Neural cell (in vitro differentiated cells): ENCODE results near the gene MGAT5.

ENCODE experiments used
- EZH2 ChIP-seq: fragments of 200-600, 300-800 bp; shearing (Covaris generic), sonication (generic); IDR thresholded peaks from 2 replicates; pipeline ENCODE4 v1.6.1; 2014; ENCODE audit warnings: antibody characterized with exemption, low read length, borderline replicate concordance, mild to moderate bottlenecking; ENCODE audit not compliant: insufficient read depth, poor library complexity, severe bottlenecking
- MXI1 ChIP-seq: fragments of 450-650 bp; conservative IDR thresholded peaks from 2 replicates; pipeline ENCODE4 v1.6.1; 2014; ENCODE audit warnings: antibody characterized with exemption, mild to moderate bottlenecking; ENCODE audit not compliant: poor library complexity, severe bottlenecking
- RAD21 ChIP-seq: fragments of 450-650 bp; conservative IDR thresholded peaks from 2 replicates; pipeline ENCODE4 v1.6.1; 2014; ENCODE audit warnings: antibody characterized with exemption, mild to moderate bottlenecking, moderate library complexity
- TF ChIP-seq, protein P1 (sequence below): fragments of 450-650 bp; IDR thresholded peaks from 2 replicates; pipeline ENCODE4 v1.5.1; 2014; ENCODE audit warnings: antibody characterized with exemption, mild to moderate bottlenecking, moderate library complexity; ENCODE audit not compliant: poor library complexity, severe bottlenecking
- TF ChIP-seq, protein P2 (sequence below): IDR thresholded peaks from 2 replicates; pipeline ENCODE4 v1.6.1; 2012; ENCODE audit warnings: borderline replicate concordance

DNA sequence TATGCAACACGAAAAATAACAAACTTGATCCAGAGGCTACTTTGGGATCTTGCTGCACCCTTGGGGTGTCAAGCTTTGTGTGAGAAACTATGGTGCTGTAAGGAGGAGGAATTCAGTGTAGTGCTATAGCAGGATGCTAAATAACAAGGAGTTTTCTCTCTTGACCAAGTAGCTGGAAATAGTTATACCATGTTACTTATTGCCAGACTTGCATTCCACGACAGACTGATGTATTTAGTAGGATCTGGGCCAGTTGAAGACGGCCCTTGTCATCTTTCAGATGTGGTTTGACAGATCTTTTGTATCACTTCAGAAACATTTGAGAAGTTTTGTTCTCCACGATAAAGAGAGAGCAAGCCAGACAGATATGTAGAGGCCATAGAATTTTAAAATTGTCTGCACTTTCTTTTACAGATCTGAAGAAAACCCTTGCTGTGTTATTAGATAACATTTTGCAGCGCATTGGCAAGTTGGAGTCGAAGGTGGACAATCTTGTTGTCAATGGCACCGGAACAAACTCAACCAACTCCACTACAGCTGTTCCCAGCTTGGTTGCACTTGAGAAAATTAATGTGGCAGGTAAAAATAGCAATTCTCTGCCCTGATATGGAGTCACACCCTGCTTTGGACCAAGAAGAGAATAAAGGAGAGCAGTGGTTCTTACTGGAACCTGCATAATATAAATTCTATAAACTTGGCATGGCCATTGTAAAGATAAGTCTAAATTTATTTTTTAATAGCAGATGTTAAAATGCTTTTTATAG, 16.3 kb downstream of the MGAT5 start:
- TF ChIP-seq, protein P1, sequence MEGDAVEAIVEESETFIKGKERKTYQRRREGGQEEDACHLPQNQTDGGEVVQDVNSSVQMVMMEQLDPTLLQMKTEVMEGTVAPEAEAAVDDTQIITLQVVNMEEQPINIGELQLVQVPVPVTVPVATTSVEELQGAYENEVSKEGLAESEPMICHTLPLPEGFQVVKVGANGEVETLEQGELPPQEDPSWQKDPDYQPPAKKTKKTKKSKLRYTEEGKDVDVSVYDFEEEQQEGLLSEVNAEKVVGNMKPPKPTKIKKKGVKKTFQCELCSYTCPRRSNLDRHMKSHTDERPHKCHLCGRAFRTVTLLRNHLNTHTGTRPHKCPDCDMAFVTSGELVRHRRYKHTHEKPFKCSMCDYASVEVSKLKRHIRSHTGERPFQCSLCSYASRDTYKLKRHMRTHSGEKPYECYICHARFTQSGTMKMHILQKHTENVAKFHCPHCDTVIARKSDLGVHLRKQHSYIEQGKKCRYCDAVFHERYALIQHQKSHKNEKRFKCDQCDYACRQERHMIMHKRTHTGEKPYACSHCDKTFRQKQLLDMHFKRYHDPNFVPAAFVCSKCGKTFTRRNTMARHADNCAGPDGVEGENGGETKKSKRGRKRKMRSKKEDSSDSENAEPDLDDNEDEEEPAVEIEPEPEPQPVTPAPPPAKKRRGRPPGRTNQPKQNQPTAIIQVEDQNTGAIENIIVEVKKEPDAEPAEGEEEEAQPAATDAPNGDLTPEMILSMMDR: no peak
- TF ChIP-seq EZH2 (no peak), MXI1 (no peak), RAD21 (no peak)
- TF ChIP-seq, protein P2, sequence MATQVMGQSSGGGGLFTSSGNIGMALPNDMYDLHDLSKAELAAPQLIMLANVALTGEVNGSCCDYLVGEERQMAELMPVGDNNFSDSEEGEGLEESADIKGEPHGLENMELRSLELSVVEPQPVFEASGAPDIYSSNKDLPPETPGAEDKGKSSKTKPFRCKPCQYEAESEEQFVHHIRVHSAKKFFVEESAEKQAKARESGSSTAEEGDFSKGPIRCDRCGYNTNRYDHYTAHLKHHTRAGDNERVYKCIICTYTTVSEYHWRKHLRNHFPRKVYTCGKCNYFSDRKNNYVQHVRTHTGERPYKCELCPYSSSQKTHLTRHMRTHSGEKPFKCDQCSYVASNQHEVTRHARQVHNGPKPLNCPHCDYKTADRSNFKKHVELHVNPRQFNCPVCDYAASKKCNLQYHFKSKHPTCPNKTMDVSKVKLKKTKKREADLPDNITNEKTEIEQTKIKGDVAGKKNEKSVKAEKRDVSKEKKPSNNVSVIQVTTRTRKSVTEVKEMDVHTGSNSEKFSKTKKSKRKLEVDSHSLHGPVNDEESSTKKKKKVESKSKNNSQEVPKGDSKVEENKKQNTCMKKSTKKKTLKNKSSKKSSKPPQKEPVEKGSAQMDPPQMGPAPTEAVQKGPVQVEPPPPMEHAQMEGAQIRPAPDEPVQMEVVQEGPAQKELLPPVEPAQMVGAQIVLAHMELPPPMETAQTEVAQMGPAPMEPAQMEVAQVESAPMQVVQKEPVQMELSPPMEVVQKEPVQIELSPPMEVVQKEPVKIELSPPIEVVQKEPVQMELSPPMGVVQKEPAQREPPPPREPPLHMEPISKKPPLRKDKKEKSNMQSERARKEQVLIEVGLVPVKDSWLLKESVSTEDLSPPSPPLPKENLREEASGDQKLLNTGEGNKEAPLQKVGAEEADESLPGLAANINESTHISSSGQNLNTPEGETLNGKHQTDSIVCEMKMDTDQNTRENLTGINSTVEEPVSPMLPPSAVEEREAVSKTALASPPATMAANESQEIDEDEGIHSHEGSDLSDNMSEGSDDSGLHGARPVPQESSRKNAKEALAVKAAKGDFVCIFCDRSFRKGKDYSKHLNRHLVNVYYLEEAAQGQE: no peak
